Skeletal muscle tissue (tissue), 4 donors: ENCODE results near the gene ACOT13. TPM values are rescaled to one million over a fixed set of nuclear protein-coding genes. Genes with fewer than 3 reads are reported as not detected.
"Not testable (repeated sequence)": the region's sequence is repeated elsewhere in the genome, so short reads cannot be mapped to it uniquely, and the experiment has no call there.

Experiments used
- H3K27ac ChIP-seq: one replicate; pipeline ENCODE4 v1.7.0; 2013; ENCODE audit warnings: mild to moderate bottlenecking, low read depth, low read length, inconsistent platforms
- H3K27me3 ChIP-seq, 3 donors: one replicate each; pipeline ENCODE4 v1.7.0; 2013; ENCODE audit warnings: low read length in 3 of 3; ENCODE audit not compliant: control insufficient read depth in 3 of 3, insufficient read depth in 3 of 3
- H3K36me3 ChIP-seq, 3 donors: one replicate each; pipeline ENCODE4 v1.7.0; 2013; ENCODE audit warnings: low read length in 3 of 3; ENCODE audit not compliant: control insufficient read depth in 3 of 3, insufficient read depth in 3 of 3
- H3K4me1 ChIP-seq, 3 donors: one replicate each; pipeline ENCODE4 v1.7.0; 2013; ENCODE audit warnings: low read length in 3 of 3, mild to moderate bottlenecking in 3 of 3; ENCODE audit not compliant: control insufficient read depth in 3 of 3, insufficient read depth in 3 of 3
- H3K4me3 ChIP-seq, 3 donors: one replicate each; pipeline ENCODE4 v1.7.0; 2013; ENCODE audit warnings: low read length in 3 of 3
- H3K9ac ChIP-seq, 3 donors: one replicate each; pipeline ENCODE4 v1.7.0; 2013; ENCODE audit warnings: low read length in 3 of 3, mild to moderate bottlenecking in 3 of 3, moderate library complexity in 2 of 3, low read depth in 1 of 3
- H3K9me3 ChIP-seq, 3 donors: one replicate each; pipeline ENCODE4 v1.7.0; 2013; ENCODE audit warnings: low read length in 3 of 3; ENCODE audit not compliant: control insufficient read depth in 3 of 3
- total RNA-seq: library from RNA; depleted of rRNA; stranded (reverse); fragments of >200 nt; gene quantifications from one replicate; pipeline ENCODE4 v1.2.3, GENCODE V29; 2014
- donor health status: Osteomylitis.

Gene ACOT13
- total RNA-seq, 1 donor from 2014 or later, result 4.7 TPM

GRCh38 chr6:24740861-24741260, 74.0 kb downstream of the ACOT13 start:
- Histone ChIP-seq H3K27ac (no peak overlapping the region), H3K4me1 (no peaks in the 10 kb centered on the region), H3K27me3 (no peaks in the 10 kb centered on the region), H3K36me3 (no peaks in the 10 kb centered on the region), H3K9me3 (no peaks in the 10 kb centered on the region), H3K4me3 (no peak overlapping the region), H3K9ac (no peak overlapping the region)

- Histone ChIP-seq H3K4me3 (no peak overlapping the region), H3K27me3 (no peaks in the 10 kb centered on the region), H3K9ac (no peak overlapping the region), H3K9me3 (no peaks in the 10 kb centered on the region), H3K27ac (peak overlapping the region; percentile 2), H3K4me1 (no peaks in the 10 kb centered on the region), H3K36me3 (no peaks in the 10 kb centered on the region)
Observed at GRCh38 chr6:24742216-24742738, 75.4 kb downstream of the ACOT13 start.

- Histone ChIP-seq H3K36me3 (no peaks in the 10 kb centered on the region), H3K27me3 (no peaks in the 10 kb centered on the region), H3K4me1 (no peaks in the 10 kb centered on the region), H3K4me3 (no peak overlapping the region), H3K27ac (peak overlapping the region; percentile 64), H3K9ac (no peak overlapping the region), H3K9me3 (no peaks in the 10 kb centered on the region)
Observed at GRCh38 chr6:24743265-24743943, 76.5 kb downstream of the ACOT13 start.

- Histone ChIP-seq H3K4me1 (no peaks in the 10 kb centered on the region), H3K27ac (peak overlapping the region; percentile 64), H3K9ac (no peak overlapping the region)
Observed at GRCh38 chr6:24743944-24744335, 77.1 kb downstream of the ACOT13 start.

GRCh38 chr6:24744911-24745310, 78.0 kb downstream of the ACOT13 start:
- peak overlapping the region; percentile 64 for H3K27ac ChIP-seq
- no peaks in the 10 kb centered on the region for H3K9me3 ChIP-seq
- no peaks in the 10 kb centered on the region for H3K4me1 ChIP-seq
- H3K27me3 ChIP-seq, result no peaks in the 10 kb centered on the region
- no peak overlapping the region for H3K9ac ChIP-seq
- H3K4me3 ChIP-seq, result no peak overlapping the region
- no peaks in the 10 kb centered on the region for H3K36me3 ChIP-seq

More at GRCh38 chr6:24743944-24744335, 77.1 kb downstream of the ACOT13 start:
- Histone ChIP-seq H3K27me3 (no peaks in the 10 kb centered on the region), H3K36me3 (no peaks in the 10 kb centered on the region), H3K4me3 (no peak overlapping the region), H3K9me3 (no peaks in the 10 kb centered on the region)

- no peaks in the 10 kb centered on the region for H3K36me3 ChIP-seq
- H3K4me1 ChIP-seq, result no peaks in the 10 kb centered on the region
- H3K9ac ChIP-seq, result no peak overlapping the region
- no peaks in the 10 kb centered on the region for H3K9me3 ChIP-seq
- no peaks in the 10 kb centered on the region for H3K27me3 ChIP-seq
- no peak overlapping the region for H3K4me3 ChIP-seq
- no peak overlapping the region for H3K27ac ChIP-seq
Observed at GRCh38 chr6:24749297-24749696, 82.4 kb downstream of the ACOT13 start.

- H3K9me3 ChIP-seq, H3K9ac ChIP-seq, H3K36me3 ChIP-seq, H3K27me3 ChIP-seq, H3K4me1 ChIP-seq, H3K27ac ChIP-seq, H3K4me3 ChIP-seq: not testable (repeated sequence)
Observed at GRCh38 chr6:24750878-24751277, 84.0 kb downstream of the ACOT13 start.

- no peak overlapping the region for H3K27ac ChIP-seq
- H3K36me3 ChIP-seq, result no peaks in the 10 kb centered on the region
- H3K4me1 ChIP-seq, result no peaks in the 10 kb centered on the region
- no peak overlapping the region for H3K4me3 ChIP-seq
- H3K9me3 ChIP-seq, result no peaks in the 10 kb centered on the region
- no peak overlapping the region for H3K9ac ChIP-seq
- H3K27me3 ChIP-seq, result no peaks in the 10 kb centered on the region
Observed at GRCh38 chr6:24752503-24752902, 85.6 kb downstream of the ACOT13 start.

- no peaks in the 10 kb centered on the region for H3K4me1 ChIP-seq
- no peak overlapping the region for H3K27ac ChIP-seq
Observed at GRCh38 chr6:24752917-24753492, 86.1 kb downstream of the ACOT13 start.

GRCh38 chr6:24753545-24753944, 86.7 kb downstream of the ACOT13 start:
- Histone ChIP-seq H3K27ac (no peak overlapping the region), H3K36me3 (no peaks in the 10 kb centered on the region), H3K4me1 (no peaks in the 10 kb centered on the region), H3K9me3 (no peaks in the 10 kb centered on the region), H3K27me3 (no peaks in the 10 kb centered on the region), H3K9ac (no peak overlapping the region), H3K4me3 (no peak overlapping the region)

More at GRCh38 chr6:24752917-24753492, 86.1 kb downstream of the ACOT13 start:
- Histone ChIP-seq H3K9me3 (no peaks in the 10 kb centered on the region), H3K27me3 (no peaks in the 10 kb centered on the region), H3K9ac (no peak overlapping the region), H3K36me3 (no peaks in the 10 kb centered on the region), H3K4me3 (no peak overlapping the region)
